SK-N-SH treated with all-trans-retinoic acid at 6 μM for 48 hours (cell line): ENCODE measurements around the gene IGSF9.

Experiments used
- ATAC-seq: fragments of 200-7000 bp; cut with Tn5 transposase; 3 replicates; pipeline ENCODE4 v1.9.1; 2020; ENCODE audit warnings: mild to moderate bottlenecking, moderate library complexity
- ARNTL ChIP-seq: fragments of 450-650 bp; formaldehyde crosslinking; IDR thresholded peaks from 2 replicates; pipeline ENCODE4 v1.5.0; 2020; ENCODE audit warnings: low read depth, mild to moderate bottlenecking, moderate library complexity, borderline replicate concordance
- CREB5 ChIP-seq: fragments of 250-450 bp; sonication (Bioruptor Pico); IDR thresholded peaks from 2 replicates; pipeline ENCODE4 v1.5.1; 2020; ENCODE audit warnings: low read depth, mild to moderate bottlenecking, moderate library complexity
- CSDC2 ChIP-seq: fragments of 250-450 bp; sonication (Bioruptor Pico); IDR thresholded peaks from 2 replicates; pipeline ENCODE4 v1.5.0; 2020; ENCODE audit warnings: mild to moderate bottlenecking, moderate library complexity
- ESRRG ChIP-seq: fragments of 250-450 bp; sonication (Bioruptor Pico); IDR thresholded peaks from 2 replicates; pipeline ENCODE4 v1.6.1; 2021; ENCODE audit warnings: mild to moderate bottlenecking
- ISL1 ChIP-seq: fragments of 250-450 bp; sonication (Bioruptor Pico); IDR thresholded peaks from 2 replicates; pipeline ENCODE4 v2.1.2; 2022; ENCODE audit warnings: mild to moderate bottlenecking, moderate library complexity
- POU6F1 ChIP-seq: fragments of 250-450 bp; sonication (Bioruptor Pico); IDR thresholded peaks from 2 replicates; pipeline ENCODE4 v1.8.0; 2021; ENCODE audit warnings: low read depth, mild to moderate bottlenecking, moderate library complexity, borderline replicate concordance
- SNAI2 ChIP-seq: fragments of 250-450 bp; sonication (Bioruptor Pico); IDR thresholded peaks from 2 replicates; pipeline ENCODE4 v1.5.0; 2020; ENCODE audit warnings: mild to moderate bottlenecking, moderate library complexity
- TCF4 ChIP-seq: fragments of 250-450 bp; sonication (Bioruptor Pico); IDR thresholded peaks from 2 replicates; pipeline ENCODE4 v1.8.0; 2021; ENCODE audit warnings: mild to moderate bottlenecking, moderate library complexity, borderline replicate concordance
- TSHZ2 ChIP-seq: fragments of 250-450 bp; sonication (Bioruptor Pico); IDR thresholded peaks from 2 replicates; pipeline ENCODE4 v1.5.0; 2020; ENCODE audit warnings: mild to moderate bottlenecking, moderate library complexity
- ZC3H10 ChIP-seq: fragments of 250-450 bp; sonication (Bioruptor Pico); IDR thresholded peaks from 2 replicates; pipeline ENCODE4 v1.5.1; 2021; ENCODE audit warnings: mild to moderate bottlenecking, moderate library complexity
- ZFP3 ChIP-seq: fragments of 250-450 bp; sonication (Bioruptor Pico); IDR thresholded peaks from 2 replicates; pipeline ENCODE4 v1.5.0; 2020; ENCODE audit warnings: mild to moderate bottlenecking, moderate library complexity
- ZFP30 ChIP-seq: fragments of 450-650 bp; formaldehyde crosslinking; IDR thresholded peaks from 2 replicates; pipeline ENCODE4 v1.5.0; 2022; ENCODE audit warnings: mild to moderate bottlenecking, moderate library complexity
- ZNF70 ChIP-seq: fragments of 450-650 bp; formaldehyde crosslinking; IDR thresholded peaks from 2 replicates; pipeline ENCODE4 v1.5.0; 2020; ENCODE audit warnings: mild to moderate bottlenecking, moderate library complexity
- ZNF8 ChIP-seq: fragments of 450-650 bp; formaldehyde crosslinking; IDR thresholded peaks from 2 replicates; pipeline ENCODE4 v1.5.0; 2020; ENCODE audit warnings: mild to moderate bottlenecking, moderate library complexity
- TF ChIP-seq, protein P1 (sequence below): fragments of 250-450 bp; sonication (Bioruptor Pico); IDR thresholded peaks from 2 replicates; pipeline ENCODE4 v1.8.0; 2020; ENCODE audit warnings: mild to moderate bottlenecking, moderate library complexity, borderline replicate concordance
- TF ChIP-seq, protein P2 (sequence below): fragments of 250-450 bp; sonication (Bioruptor Pico); IDR thresholded peaks from 2 replicates; pipeline ENCODE4 v1.5.1; 2021; ENCODE audit warnings: mild to moderate bottlenecking, moderate library complexity

Gene IGSF9

GRCh38 chr1:159917533-159918351 is 27.7 kb downstream of the IGSF9 start (continued):
- TF ChIP-seq ZFP30 (CRISPR knock-in tag): no peak
- no peak for TF ChIP-seq CSDC2
- TF ChIP-seq POU6F1 (CRISPR knock-in tag): no peak
- no peak for TF ChIP-seq TCF4 (CRISPR knock-in tag)
- no peak for TF ChIP-seq ZC3H10
- TF ChIP-seq ZNF8 (CRISPR knock-in tag): no peak
- TF ChIP-seq ZNF70: no peak

DNA sequence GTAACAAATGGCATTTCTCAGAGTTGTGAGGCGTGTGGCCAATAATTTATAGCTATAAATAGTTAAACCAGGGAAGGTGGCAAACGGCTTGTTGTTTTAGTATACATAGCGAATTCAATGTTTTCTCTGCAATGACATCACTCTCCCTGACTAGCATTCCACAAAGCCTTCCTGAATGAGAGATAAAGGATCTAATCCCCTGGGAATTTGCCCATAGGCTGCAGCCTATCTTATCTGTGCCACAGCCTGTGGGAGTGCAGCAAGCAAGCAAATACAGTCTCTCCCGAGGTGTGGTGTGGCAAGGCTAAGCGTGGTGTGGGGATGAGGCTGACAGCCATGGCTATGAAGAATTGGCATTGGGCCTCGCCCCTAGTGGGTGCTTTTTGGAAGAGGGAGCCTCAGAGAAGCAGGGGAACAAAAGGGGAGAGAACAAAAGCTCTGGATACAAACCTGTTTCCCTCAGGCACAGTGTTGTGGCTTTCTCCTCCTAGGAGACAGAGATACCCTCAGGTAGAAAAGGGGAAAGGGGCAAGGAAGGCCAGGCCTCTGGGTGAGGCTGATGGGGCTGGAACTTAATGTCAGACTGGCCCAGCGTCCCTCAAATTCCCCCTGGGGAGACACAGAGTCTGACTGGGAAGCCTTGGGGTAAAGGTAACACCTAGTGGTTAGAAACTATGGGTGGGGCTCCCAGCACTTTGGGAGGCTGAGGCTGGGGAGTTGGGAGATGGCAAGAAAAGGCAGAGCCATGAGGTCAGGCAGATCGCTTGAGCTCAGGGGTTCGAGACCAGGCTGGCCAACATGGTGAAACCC is 29.0 kb downstream of the IGSF9 start:
- ATAC-seq: peak; percentile 74
- TF ChIP-seq ARNTL (no peak), TSHZ2 (CRISPR knock-in tag) (0 out of 2 replicates have a peak, but pooled peaks have one; percentile 24), TCF4 (CRISPR knock-in tag) (0 out of 2 replicates have a peak, but pooled peaks have one; percentile 24)
- TF ChIP-seq, all 23 proteins: peak for 2

GRCh38 chr1:159915571-159916241 is 29.7 kb downstream of the IGSF9 start:
- TF ChIP-seq ZFP3 (CRISPR knock-in tag) (no peak), CSDC2 (no peak), CREB5 (CRISPR knock-in tag) (no peak), TSHZ2 (CRISPR knock-in tag) (no peak), POU6F1 (CRISPR knock-in tag) (no peak), TCF4 (CRISPR knock-in tag) (no peak), SNAI2 (CRISPR knock-in tag) (no peak), ZFP30 (CRISPR knock-in tag) (no peak), ARNTL (no peak), ESRRG (no peak), ISL1 (CRISPR knock-in tag) (no peak)
- TF ChIP-seq, protein P1, sequence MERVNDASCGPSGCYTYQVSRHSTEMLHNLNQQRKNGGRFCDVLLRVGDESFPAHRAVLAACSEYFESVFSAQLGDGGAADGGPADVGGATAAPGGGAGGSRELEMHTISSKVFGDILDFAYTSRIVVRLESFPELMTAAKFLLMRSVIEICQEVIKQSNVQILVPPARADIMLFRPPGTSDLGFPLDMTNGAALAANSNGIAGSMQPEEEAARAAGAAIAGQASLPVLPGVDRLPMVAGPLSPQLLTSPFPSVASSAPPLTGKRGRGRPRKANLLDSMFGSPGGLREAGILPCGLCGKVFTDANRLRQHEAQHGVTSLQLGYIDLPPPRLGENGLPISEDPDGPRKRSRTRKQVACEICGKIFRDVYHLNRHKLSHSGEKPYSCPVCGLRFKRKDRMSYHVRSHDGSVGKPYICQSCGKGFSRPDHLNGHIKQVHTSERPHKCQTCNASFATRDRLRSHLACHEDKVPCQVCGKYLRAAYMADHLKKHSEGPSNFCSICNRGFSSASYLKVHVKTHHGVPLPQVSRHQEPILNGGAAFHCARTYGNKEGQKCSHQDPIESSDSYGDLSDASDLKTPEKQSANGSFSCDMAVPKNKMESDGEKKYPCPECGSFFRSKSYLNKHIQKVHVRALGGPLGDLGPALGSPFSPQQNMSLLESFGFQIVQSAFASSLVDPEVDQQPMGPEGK (CRISPR knock-in tag): no peak
- TF ChIP-seq, protein P2, sequence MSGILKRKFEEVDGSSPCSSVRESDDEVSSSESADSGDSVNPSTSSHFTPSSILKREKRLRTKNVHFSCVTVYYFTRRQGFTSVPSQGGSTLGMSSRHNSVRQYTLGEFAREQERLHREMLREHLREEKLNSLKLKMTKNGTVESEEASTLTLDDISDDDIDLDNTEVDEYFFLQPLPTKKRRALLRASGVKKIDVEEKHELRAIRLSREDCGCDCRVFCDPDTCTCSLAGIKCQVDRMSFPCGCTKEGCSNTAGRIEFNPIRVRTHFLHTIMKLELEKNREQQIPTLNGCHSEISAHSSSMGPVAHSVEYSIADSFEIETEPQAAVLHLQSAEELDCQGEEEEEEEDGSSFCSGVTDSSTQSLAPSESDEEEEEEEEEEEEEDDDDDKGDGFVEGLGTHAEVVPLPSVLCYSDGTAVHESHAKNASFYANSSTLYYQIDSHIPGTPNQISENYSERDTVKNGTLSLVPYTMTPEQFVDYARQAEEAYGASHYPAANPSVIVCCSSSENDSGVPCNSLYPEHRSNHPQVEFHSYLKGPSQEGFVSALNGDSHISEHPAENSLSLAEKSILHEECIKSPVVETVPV: no peak
- peak; percentile 6 for ATAC-seq
